Posterior vena cava (tissue), 2 donors: ENCODE results near the gene ENOX1. TPM values are rescaled to one million over a fixed set of nuclear protein-coding genes. Genes with fewer than 3 reads are reported as not detected.

Experiments used
- DNase-seq: peaks from one replicate; pipeline ENCODE4 v3.0.0-alpha.2; 2020; ENCODE audit warnings: low spot score
- intact Hi-C, 2 donors: fragments of 100-400 bp; cut with DNase I; formaldehyde crosslinking; loops; one replicate each; pipeline versions ENCODE4 v1.14.1 to v1.14.2; 2022 to 2023
- total RNA-seq, 2 donors: library from RNA; stranded (reverse); fragmentation: NEBNext Ultra II Directional; extraction: Animal tissue kit (Norgen Biotek cat#: 25700); gene quantifications; one replicate each; pipeline ENCODE4 v1.2.1, GENCODE V29; 2021
- donor health status: DM: yes; HTN: yes; CAD: no.
- donor health status: DM: yes; HTN: yes; CAD: no.

ENOX1 gene
- total RNA-seq, 2 donors from 2014 or later = 2.7 to 5.3 TPM

DNA sequence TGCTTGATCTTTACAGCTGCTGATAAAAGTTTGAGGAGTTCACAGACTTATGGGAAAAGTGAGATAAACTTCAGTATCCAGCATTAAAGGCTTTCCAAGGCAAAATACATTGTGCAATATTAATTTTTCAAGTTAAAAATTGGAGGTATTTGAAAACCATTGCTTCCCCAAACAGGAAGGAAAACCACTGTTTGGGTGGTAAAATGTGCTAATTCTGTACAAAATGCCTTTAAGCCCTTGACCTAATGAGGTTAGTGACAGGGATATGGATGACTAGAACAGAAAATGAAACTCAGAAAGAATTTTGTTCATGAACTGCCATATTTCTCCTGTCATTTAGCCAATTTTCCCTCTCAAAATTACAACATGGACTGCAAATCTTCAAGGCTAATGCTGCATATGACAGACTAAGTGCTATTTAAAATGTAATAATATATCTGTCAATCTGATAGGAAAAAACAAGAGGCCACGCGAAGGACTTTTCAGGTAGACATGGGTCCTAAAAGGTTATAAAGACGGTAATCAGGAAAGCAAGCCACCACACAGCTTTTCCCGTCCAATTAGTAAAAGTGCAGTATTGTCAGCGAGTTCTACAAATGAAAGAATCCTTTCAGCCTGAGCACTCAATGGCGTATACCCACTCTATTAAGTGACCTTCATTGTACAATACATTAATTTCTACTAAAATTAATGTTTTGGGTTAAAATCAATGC, 212.8 kb downstream of the ENOX1 start:
- intact Hi-C loops = no loop called here
- DNase-seq = no peak

DNA sequence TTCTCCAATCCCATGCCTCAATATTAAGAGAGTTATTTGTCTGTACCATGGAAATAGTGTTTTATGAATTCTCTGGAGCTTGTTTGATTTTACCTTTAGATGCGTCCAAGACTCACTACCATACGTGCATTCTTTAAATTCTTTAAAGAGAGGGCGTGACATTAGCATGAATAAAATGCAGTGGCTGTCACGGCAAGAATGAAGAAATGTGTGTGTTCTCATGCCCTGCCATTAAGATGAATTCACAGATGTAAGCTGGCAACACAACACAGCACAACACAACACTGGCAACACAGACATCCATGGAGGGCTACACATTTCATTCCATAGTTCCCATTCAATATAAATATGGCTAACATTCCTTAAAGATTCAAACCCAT, 213.4 kb downstream of the ENOX1 start:
- intact Hi-C loops = no loop called here

DNA sequence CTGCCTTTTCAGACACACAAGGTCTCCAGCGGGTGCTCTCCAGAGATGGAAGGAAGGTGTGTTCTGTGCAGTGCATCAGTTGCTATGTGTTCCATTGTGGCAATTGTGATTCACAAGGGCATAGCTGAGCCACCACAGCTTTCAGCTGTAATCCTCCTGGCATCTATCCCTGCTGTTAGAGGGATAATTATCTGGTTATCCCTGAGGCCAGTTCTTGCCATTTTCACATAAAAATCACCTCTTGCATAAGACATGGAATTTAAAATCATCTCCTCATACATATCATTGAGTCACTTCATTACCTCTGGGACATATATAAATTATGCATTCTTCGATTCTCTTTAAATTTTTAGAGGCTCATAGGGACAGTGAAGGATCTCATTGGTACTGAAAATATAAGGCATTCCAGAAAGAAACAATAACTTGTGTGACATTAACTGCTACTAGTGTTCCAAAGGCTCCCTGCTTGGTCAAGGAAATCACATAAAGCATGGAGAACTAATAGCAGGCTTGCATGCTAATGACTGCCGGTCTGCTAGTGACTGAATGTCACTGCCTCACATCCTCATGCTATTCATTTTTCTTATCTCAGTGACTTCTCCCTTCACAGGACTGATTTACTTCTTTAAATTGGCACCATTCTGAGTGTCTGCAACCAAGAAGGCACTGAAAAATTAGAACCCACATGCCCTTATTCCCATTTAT, 214.0 kb downstream of the ENOX1 start:
- intact Hi-C loops = no loop called here

More for the DNA sequence above, 213.4 kb downstream of the ENOX1 start:
- no peak for DNase-seq

DNA sequence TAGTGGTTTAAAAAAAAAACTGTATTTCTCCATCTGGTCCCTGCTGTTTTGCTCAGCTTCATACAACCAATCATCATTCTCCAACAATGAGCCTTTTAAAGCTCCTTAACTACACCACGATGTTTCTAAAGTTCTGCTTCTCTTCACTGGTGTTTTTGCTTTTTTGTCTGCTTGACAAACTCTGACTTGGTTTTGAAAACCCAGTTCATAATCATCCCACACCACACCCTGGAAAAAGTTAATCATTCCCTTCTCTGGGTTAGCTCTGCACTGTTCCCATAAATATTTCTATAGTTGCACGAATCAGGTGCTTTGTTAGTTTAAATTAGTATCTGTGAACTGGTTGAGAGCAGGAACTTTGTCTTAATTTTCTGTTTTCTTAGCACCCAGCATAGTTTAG, 217.1 kb downstream of the ENOX1 start:
- no peak for DNase-seq
- intact Hi-C loops = no loop called here

More for the DNA sequence above, 214.0 kb downstream of the ENOX1 start:
- no peak for DNase-seq

DNA sequence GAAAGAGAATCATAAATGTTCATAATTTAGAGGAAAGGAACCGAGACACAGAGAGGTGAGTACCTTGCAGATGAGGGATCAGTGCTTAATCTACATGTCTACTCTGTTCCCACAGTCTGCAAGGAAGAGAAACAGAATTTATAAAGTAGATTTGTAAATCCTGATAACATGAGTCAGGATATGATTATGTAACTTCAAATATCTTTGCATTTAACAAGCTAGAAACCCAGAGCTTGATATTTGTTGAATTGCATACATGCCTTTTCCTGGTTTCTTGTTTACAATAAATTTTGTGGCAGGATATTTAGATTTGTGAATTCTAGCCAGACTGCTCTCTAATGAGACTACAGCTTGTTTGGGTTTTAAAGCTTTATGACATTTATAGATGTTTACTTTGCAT, 219.2 kb downstream of the ENOX1 start:
- DNase-seq = no peak
- intact Hi-C loops = no loop called here

DNA sequence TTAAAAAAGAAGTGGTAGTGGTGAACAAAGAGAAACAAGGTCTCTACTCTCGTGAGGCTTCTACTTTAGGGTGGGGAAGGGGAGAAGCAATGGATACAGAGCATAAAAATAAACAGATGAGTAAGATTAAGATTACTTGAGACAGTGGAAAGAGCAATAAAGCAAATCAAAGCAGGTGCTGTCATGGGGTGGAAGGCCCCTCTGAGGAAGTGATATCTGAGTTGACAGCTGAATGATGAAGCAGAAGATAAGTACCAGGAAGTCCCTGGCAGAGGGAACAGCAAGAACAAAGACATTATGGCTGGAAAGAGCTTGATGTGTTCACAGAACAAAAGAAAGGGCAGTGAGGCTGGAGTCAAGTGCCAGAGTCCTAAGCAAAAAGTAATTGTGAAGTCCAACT, 221.8 kb downstream of the ENOX1 start:
- intact Hi-C loops = no loop called here
- DNase-seq = no peak

DNA sequence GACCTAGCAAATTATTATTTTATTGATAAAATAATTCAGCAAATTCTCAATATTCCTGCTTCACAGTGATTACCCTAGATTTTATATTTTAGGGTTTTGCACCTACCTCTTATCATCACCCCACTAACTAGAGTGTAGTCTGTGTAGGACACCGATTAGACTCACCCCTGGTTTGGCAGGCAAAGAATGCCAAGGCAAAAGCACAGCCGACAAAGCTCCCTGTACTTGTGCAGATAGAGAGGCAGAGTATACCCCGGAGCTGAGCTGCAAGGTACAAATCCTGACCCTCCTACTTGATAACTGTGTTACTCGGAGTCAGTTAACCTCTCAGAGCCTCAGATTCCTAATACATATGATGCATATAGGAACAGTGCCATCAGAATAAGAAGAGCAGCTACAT, 225.7 kb downstream of the ENOX1 start:
- DNase-seq = no peak
- intact Hi-C loops = no loop called here

DNA sequence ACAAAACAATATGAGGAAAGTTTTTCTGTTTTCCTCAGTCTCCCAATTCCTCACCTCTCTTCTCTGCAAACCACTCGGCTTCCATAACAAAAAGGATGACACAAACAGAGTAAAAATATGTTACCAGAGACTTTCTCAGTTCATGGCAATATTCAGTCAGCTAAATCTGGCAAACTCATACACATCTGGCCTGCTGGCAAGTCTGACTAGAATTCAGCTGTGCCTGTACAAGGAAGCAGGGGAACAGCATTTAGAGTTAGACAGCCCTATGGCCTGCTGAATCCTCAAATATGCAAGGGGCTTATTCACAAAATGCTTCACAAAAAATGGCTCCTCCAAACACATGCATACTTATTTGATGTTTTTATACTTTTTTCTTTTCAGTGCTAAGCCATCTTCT, 227.8 kb downstream of the ENOX1 start:
- DNase-seq = no peak
- intact Hi-C loops = loop anchor here in 1 of 2 donors (10.0 kb wide), 1 partner anchor 126 kb away; no protein-coding TSS in a partner anchor

DNA sequence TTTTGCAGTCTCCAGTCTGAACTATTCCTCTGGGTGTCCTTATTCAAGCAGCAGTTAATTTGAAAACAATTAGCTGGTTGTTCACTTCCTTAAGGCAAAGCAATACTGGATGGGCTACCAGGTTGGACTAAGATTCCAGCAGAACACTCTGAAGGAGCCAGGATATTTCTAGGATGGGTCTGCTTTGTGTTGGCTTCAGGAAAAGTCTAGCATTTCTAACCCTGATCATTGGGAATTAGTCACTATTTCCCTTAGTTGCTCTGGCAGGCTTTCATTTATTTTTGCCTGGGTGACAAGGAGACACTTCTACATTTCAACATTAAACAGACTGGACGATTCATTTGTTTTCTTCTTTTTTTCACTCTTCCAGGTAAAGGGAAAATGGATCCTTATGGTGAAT, 228.4 kb downstream of the ENOX1 start:
- intact Hi-C loops = loop anchor here in 1 of 2 donors (10.0 kb wide), 1 partner anchor 126 kb away; no protein-coding TSS in a partner anchor

DNA sequence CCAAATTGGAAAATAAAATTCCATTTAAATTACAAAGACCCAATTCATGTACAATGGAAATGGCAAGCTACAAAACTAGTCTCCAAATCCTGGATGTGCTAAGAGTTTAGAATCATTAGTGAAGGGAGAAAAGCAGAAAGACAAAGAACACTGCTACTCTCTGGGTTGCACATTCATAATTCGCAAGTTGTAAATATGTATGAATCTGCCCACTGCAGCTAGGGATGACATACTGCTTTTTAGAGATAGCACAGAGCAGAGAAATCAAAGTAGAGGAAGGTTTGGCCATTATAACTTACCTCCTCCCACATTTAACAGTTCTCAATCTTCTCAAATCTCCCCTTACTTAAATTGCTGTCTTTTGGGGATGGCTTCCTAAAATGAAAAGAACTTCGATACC, 231.1 kb downstream of the ENOX1 start:
- no peak for DNase-seq
- intact Hi-C loops = loop anchor here in 1 of 2 donors (10.0 kb wide), 1 partner anchor 129 kb away; no protein-coding TSS in a partner anchor

More for the DNA sequence above, 228.4 kb downstream of the ENOX1 start:
- DNase-seq = no peak

DNA sequence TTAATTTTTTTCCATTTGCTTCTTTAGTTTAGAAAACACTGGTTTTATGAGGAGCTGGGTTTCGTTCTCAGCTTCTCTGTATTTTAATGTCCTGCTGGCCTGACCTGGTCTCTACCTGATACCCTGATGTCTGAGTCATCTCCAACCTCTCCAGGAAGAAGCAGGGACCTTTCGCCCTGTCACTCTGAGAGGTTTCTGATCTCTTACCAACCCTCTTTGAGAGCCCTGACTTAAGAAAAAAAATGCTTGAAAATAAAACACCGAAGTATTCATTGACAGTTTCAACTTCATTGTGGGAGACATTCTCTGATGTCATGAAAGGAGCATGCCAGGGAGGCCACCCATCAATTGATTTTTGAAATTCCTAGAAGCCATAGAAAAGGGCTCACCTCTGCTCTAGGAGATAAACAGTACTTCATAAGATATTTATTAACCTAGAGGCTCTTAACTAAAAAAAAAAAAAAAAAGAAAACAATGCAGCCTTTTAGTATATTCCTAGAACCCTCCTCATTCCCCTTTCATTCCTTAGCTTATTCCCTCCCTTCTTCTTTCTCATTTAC, 234.8 kb downstream of the ENOX1 start:
- no peak for DNase-seq
- intact Hi-C loops = loop anchor here in 1 of 2 donors (10.0 kb wide), 1 partner anchor 133 kb away; no protein-coding TSS in a partner anchor

DNA sequence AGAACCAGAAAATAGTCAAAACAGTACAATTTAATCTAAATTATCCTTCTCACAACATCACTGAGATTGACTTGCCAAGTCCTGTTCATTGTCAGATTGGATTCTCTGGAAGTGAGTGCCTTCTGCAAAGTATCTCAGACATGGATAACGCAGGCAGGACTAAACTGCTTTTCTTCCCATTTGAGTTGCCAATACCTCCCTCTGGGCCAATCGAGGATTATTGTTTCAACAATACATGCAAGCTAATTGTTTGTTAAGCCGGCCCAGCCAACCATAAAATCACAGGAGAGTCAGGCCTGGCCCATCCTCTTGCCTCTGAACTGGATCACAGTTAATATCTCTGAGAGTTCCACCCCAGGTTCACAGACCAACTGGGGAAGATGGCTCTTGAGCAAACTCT, 240.0 kb downstream of the ENOX1 start:
- intact Hi-C loops = no loop called here
- DNase-seq = no peak

DNA sequence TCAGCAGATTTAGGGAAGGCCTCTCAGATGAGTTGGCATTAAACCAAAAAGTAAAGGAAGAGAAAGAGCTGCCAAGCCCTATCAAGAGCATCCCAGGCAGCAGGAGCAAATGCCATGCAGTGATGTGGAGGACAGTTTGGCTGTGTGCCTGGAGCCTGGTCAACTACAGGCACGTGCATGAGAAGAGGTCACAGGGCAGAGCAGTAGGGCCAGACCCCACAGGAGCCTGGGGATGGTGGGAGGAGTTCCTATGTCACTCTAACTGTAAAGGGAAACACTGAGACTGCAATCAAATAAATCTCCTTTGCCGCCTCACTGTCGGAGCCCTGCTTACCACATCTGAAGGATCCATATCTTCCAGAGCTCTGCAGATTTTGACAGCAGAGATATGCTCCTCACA, 240.5 kb downstream of the ENOX1 start:
- DNase-seq = no peak
- intact Hi-C loops = no loop called here

DNA sequence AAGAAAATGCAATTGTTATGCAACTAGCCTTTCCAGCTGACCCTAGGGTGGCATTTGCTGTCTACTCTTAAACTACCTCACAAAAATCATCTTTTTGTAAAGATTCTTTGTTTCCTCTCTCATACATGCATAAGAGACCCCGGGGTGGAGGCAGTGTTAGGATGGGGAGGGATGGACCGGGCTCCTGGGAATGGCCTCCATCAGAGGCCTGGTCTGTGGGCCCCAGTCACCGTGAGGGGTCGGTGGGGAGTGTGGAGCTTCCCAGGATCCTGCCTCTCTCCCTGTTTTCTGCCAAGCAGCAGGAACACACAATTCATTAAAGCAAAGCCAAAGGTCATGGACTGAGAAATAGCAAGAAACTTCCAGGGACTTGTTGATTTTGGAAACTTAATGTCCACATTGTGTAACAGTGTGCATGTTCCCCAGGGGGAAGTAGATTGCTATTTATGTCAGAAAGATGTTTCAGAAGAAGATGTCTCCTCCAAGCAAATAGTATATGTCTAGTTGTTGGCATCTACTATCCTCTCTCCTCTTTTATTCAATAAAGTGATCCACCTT, 241.4 kb downstream of the ENOX1 start:
- intact Hi-C loops = no loop called here
- no peak for DNase-seq

DNA sequence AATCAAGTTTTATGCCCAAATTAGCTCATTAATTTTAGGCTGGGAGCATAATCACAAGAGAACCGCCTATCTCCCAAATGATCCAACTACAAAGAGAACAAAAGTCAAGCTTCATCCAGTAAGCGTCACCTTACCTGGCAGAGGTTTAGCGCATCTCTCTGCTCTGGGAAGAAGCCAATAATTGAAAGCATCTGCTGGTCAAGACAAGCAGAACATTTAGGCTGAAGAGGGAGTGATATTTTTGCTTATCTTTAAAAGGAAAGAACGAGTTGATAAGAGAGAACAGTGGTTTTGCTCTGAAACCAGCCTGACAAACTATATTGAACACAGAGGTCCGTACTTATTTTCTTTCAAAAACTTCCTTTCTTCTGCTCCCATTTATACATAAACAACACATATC, 242.1 kb downstream of the ENOX1 start:
- no peak for DNase-seq
- intact Hi-C loops = no loop called here

DNA sequence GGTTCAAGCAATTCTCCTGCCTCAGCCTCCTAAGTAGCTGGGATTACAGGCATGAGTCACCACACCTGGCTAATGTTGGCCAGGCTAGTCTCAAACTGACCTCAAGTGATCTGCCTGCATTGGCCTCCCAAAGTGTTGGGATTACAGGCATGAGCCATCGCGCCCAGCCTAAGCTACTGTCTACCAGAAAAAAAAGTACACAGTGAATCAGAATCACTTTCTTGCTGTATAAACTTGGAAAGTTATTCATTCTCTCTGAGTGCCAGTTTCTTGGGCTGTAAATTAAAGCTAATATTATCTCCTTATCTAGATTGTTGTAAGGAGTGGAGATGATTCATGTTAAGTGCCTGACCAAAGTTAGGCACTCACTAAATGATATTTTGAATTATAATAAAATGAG, 242.8 kb downstream of the ENOX1 start:
- no peak for DNase-seq
- intact Hi-C loops = no loop called here

DNA sequence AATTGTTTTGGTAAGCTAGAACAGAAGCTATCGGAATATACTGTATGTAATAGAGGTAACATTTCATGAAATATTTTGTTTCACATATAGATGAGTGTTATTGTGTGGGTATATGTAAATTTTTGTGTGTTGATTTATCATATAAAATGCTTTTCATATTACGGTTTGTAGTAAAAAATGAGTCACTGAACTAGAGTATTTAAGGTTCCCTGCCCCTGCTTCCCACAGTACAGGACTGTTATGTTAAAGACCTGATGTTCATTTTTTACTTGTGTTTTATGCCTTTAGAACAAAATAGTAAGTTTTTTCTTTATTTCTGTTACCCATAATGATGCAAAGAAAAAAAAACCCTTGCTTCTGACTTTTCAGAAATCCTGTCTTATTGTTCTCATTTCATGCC, 243.4 kb downstream of the ENOX1 start:
- intact Hi-C loops = no loop called here
- DNase-seq = no peak

DNA sequence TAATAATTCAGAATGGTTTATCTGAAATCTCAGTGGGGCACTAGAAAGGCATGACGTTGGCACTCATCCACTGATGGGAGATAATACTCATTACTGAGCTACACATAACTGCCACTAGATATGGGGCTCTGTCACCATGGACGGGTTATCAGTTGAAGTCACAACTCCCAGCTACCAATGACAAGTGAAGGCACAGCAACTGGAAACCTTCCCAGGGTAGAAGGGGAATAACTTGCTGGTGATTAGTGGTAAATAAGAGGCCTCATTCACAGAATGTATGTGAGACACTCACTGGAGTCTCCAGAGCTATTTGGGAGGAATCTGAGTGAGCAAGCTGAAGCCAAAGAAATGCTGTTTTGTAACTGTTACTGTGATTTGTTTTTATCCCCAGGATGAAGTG, 249.6 kb downstream of the ENOX1 start:
- intact Hi-C loops = no loop called here
- DNase-seq = no peak

DNA sequence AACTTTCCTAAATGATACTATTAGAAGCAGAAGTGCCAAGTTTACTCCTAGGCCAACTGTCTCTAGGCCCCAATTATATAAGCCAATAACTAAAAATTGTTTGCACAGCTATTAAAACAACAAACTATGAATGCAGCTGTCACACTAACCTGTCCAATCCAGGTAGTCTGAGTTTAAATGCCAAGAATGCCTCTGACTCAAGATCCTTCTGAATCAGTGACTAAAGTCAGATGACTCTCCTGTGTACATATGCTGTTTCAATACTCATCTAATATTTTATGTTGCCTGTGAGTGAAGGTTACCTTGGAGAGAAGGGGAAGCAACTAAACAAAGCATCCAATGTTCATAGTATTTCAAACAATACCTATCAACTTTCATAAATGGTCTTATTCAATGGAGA, 257.0 kb downstream of the ENOX1 start:
- intact Hi-C loops = no loop called here
- DNase-seq = no peak

DNA sequence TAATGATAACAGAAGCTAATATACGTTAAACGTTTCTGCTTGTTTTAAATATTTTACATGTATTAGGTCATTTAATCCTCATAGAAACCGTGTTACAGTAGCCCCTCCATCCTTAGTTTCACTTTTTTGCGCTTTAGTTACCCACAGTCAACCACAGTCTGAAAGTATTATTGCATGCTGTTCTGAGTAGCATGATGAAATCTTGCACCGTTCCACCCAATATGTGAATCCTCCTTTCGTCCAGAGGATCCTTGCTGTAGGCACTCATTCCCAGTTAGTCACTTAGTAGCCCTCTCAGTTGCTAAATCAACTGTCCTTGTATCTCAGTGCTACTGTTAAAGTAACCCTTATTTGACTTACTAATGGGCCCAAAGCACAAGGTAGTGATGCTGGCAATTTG, 257.8 kb downstream of the ENOX1 start:
- no peak for DNase-seq
- intact Hi-C loops = no loop called here
